Skeletal muscle tissue (tissue), 4 donors: ENCODE measurements around the gene AADACL3. TPM values are rescaled to one million over a fixed set of nuclear protein-coding genes. Genes with fewer than 3 reads are reported as not detected.

Experiments used
- H3K27ac ChIP-seq: one replicate; pipeline ENCODE4 v1.7.0; 2013; ENCODE audit warnings: mild to moderate bottlenecking, low read depth, low read length, inconsistent platforms
- H3K27me3 ChIP-seq, 3 donors: one replicate each; pipeline ENCODE4 v1.7.0; 2013; ENCODE audit warnings: low read length in 3 of 3; ENCODE audit not compliant: control insufficient read depth in 3 of 3, insufficient read depth in 3 of 3
- H3K36me3 ChIP-seq, 3 donors: one replicate each; pipeline ENCODE4 v1.7.0; 2013; ENCODE audit warnings: low read length in 3 of 3; ENCODE audit not compliant: control insufficient read depth in 3 of 3, insufficient read depth in 3 of 3
- H3K4me1 ChIP-seq, 3 donors: one replicate each; pipeline ENCODE4 v1.7.0; 2013; ENCODE audit warnings: low read length in 3 of 3, mild to moderate bottlenecking in 3 of 3; ENCODE audit not compliant: control insufficient read depth in 3 of 3, insufficient read depth in 3 of 3
- H3K4me3 ChIP-seq, 3 donors: one replicate each; pipeline ENCODE4 v1.7.0; 2013; ENCODE audit warnings: low read length in 3 of 3
- H3K9ac ChIP-seq, 3 donors: one replicate each; pipeline ENCODE4 v1.7.0; 2013; ENCODE audit warnings: low read length in 3 of 3, mild to moderate bottlenecking in 3 of 3, moderate library complexity in 2 of 3, low read depth in 1 of 3
- H3K9me3 ChIP-seq, 3 donors: one replicate each; pipeline ENCODE4 v1.7.0; 2013; ENCODE audit warnings: low read length in 3 of 3; ENCODE audit not compliant: control insufficient read depth in 3 of 3
- total RNA-seq: library from RNA; depleted of rRNA; stranded (reverse); fragments of >200 nt; gene quantifications from one replicate; pipeline ENCODE4 v1.2.3, GENCODE V29; 2014
- donor health status: Osteomylitis.

Gene AADACL3
- total RNA-seq, 1 donor from 2014 or later, result not detected

DNA sequence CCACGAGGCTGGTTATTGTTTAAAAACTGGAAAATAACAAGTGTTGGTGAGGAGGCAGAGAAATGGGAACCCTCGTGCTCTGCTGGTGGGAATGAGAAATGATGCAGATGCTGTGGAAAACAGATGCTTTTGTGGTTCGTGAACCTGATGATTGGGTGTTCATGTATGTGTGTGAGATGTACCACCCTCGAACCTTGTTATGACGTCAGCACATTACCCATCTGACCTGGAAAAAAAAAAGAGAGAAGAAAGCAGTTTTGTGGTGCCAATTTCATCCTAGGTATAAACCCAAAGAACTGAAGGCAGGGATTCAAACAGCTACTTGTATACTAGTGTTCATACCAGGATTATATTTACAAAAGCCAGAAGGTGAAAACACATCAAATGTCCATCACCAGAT lies 23.7 kb downstream of the AADACL3 start:
- Histone ChIP-seq H3K9me3 (no peaks in the 10 kb centered on the region), H3K4me3 (no peak overlapping the region)

GRCh38 chr1:12741946-12742345 lies 26.0 kb downstream of the AADACL3 start:
- peaks cover 0 to 5% (median 0%) of the 10 kb centered on the region in 3 donors for H3K4me1 ChIP-seq
- no peak overlapping the region for H3K9ac ChIP-seq
- no peaks in the 10 kb centered on the region for H3K36me3 ChIP-seq
- no peak overlapping the region for H3K4me3 ChIP-seq
- H3K27ac ChIP-seq, result no peak overlapping the region
- H3K9me3 ChIP-seq, result no peaks in the 10 kb centered on the region
- H3K27me3 ChIP-seq, result no peaks in the 10 kb centered on the region

More for the DNA sequence above, 23.7 kb downstream of the AADACL3 start:
- Histone ChIP-seq H3K27ac (no peak overlapping the region), H3K27me3 (no peaks in the 10 kb centered on the region), H3K9ac (no peak overlapping the region), H3K4me1 (no peaks in the 10 kb centered on the region), H3K36me3 (no peaks in the 10 kb centered on the region)

GRCh38 chr1:12745126-12745991 lies 29.4 kb downstream of the AADACL3 start:
- H3K27ac ChIP-seq, result no peak overlapping the region
- peaks cover 0 to 6% (median 6%) of the 10 kb centered on the region in 3 donors for H3K9me3 ChIP-seq
- no peak overlapping the region for H3K4me3 ChIP-seq
- no peaks in the 10 kb centered on the region for H3K27me3 ChIP-seq
- H3K36me3 ChIP-seq, result no peaks in the 10 kb centered on the region
- no peak overlapping the region for H3K9ac ChIP-seq
- H3K4me1 ChIP-seq, result peaks cover 0 to 5% (median 0%) of the 10 kb centered on the region in 3 donors

GRCh38 chr1:12745992-12746323 lies 30.0 kb downstream of the AADACL3 start, which contains the start of gene CFAP107:
Gene CFAP107, plus strand, starts transcription at chr1:12746200. Its CDS starts 231 bp downstream, at chr1:12746431.
- Histone ChIP-seq H3K4me3 (no peak within 1 kb of the TSS), H3K9me3 (peaks cover 0 to 6% (median 6%) of the 10 kb centered on the region in 3 donors), H3K36me3 (no peaks in the 10 kb centered on the region), H3K4me1 (peaks cover 0 to 5% (median 0%) of the 10 kb centered on the region in 3 donors), H3K27me3 (no peaks in the 10 kb centered on the region), H3K9ac (no peak within 1 kb of the TSS), H3K27ac (no peak within 1 kb of the TSS)

- Histone ChIP-seq H3K36me3 (no peaks in the 10 kb centered on the region), H3K27ac (no peak overlapping the region), H3K4me3 (no peak overlapping the region), H3K9me3 (peaks cover 0 to 6% (median 6%) of the 10 kb centered on the region in 3 donors), H3K9ac (no peak overlapping the region), H3K27me3 (no peaks in the 10 kb centered on the region), H3K4me1 (peaks cover 0 to 5% (median 0%) of the 10 kb centered on the region in 3 donors)
Observed at GRCh38 chr1:12748778-12749355, 33.0 kb downstream of the AADACL3 start.

DNA sequence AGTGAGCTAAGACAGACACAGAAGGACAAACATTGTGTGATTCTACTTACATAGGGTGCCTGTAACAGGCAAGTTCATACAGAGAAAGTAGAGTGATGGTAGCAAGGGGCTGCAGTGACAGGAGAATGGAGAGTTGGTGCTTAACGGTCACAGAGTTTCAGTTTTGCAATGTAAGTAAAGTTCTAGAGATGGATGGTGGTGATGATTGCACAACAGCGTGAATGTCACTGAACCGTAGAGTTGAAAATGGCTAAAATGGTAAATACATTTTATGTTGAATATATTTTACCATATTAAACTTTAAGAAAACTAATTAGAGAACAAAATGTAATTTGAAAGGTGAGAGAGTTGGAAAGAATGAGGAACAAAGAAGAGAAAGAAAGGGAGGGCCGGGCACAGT lies 38.8 kb downstream of the AADACL3 start:
- Histone ChIP-seq H3K4me3 (no peak overlapping the region), H3K36me3 (no peaks in the 10 kb centered on the region), H3K27me3 (peaks cover 0 to 10% (median 0%) of the 10 kb centered on the region in 3 donors), H3K9ac (no peak overlapping the region), H3K27ac (no peak overlapping the region), H3K9me3 (peaks cover 0 to 2% (median 0%) of the 10 kb centered on the region in 3 donors), H3K4me1 (no peaks in the 10 kb centered on the region)

GRCh38 chr1:12756273-12756672 lies 40.4 kb downstream of the AADACL3 start:
- H3K27me3 ChIP-seq, result peaks cover 0 to 10% (median 0%) of the 10 kb centered on the region in 3 donors
- no peaks in the 10 kb centered on the region for H3K4me1 ChIP-seq
- H3K27ac ChIP-seq, result no peak overlapping the region
- no peaks in the 10 kb centered on the region for H3K9me3 ChIP-seq
- H3K4me3 ChIP-seq, result no peak overlapping the region
- no peaks in the 10 kb centered on the region for H3K36me3 ChIP-seq
- H3K9ac ChIP-seq, result no peak overlapping the region

DNA sequence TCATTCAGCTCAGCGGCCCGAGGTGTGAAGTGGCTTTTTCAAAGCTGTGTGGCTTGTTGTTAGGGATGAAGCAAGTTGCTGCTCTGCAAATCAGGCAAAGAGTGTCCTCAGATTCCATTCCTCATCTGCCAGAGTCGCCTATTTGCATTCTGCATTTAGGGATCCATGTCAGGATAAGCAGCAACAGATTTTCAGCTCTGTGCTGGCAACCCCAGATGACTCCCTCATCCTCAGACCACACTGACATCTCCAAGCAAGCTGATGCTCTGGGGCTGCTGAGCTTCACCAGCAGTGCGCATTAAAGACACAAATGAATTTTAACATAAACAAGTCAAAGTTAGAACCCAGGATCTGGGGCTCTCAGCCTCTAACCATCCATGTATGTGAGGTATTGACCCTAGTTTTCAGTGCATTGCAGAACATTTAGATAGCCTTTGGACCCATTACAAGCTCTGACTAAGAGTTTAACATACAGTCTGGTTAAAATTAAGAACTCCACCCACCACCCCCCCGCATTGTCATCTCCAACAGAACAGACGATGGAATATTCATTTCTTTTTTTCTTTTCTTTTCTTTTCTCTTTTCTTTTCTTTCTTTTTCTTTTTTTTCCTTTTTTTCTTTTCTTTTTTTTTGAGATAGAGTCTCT lies 41.0 kb downstream of the AADACL3 start:
- H3K4me1 ChIP-seq, result no peaks in the 10 kb centered on the region
- no peak overlapping the region for H3K9ac ChIP-seq
- H3K27me3 ChIP-seq, result peaks cover 0 to 10% (median 0%) of the 10 kb centered on the region in 3 donors
- no peak overlapping the region for H3K4me3 ChIP-seq
- H3K27ac ChIP-seq, result no peak overlapping the region
- no peaks in the 10 kb centered on the region for H3K36me3 ChIP-seq
- H3K9me3 ChIP-seq, result no peaks in the 10 kb centered on the region

- Histone ChIP-seq H3K36me3 (no peaks in the 10 kb centered on the region), H3K27me3 (peaks cover 0 to 10% (median 0%) of the 10 kb centered on the region in 3 donors), H3K9ac (no peak overlapping the region), H3K27ac (no peak overlapping the region), H3K9me3 (no peaks in the 10 kb centered on the region), H3K4me3 (no peak overlapping the region), H3K4me1 (no peaks in the 10 kb centered on the region)
Observed at GRCh38 chr1:12757836-12758235, 41.9 kb downstream of the AADACL3 start.
